ENCODE data around the gene KAZN.

Gene KAZN

DNA sequence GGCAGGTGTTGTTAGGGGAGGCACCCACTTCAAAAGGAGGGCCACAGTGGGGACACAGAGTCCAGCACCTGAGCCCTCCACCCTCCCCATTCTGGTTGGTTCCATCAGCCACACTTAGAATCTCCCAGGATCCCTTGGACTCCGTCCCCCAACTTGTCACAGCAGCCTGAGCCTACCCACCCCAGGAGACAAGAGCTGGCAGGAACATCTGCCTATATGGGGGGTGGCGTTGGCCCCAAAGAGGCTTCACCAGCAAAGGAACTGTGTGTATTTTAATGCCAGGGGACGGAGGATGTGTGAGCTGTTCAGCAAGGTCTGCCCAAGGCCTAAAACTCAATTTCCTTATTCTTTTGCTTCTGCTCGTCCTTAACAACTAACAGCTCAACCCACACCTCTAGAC, 468.7 kb downstream of the KAZN start:
- Histone ChIP-seq H3K4me1 (ENCODE audit: insufficient read depth, low read length, severe bottlenecking) (no peaks in the 10 kb centered on the region), H3K4me3 (ENCODE audit: low read depth, low read length, poor library complexity, severe bottlenecking) (no peak overlapping the region), H2AFZ (ENCODE audit: low read length) (no peak overlapping the region), H3F3A (ENCODE audit: insufficient read depth, low read length) (no peaks in the 10 kb centered on the region), H4K20me1 (ENCODE audit: insufficient read depth, low read length) (no peaks in the 10 kb centered on the region), H3K4me2 (ENCODE audit: low read length) (no peak overlapping the region), H3K36me3 (ENCODE audit: insufficient read depth, low read length) (no peaks in the 10 kb centered on the region), H3K9me2 (ENCODE audit: low read depth, low read length) (no peaks in the 10 kb centered on the region), H3K9ac (ENCODE audit: low read length) (no peak overlapping the region), H3K27ac (ENCODE audit: low read depth, low read length, poor library complexity, severe bottlenecking) (no peak overlapping the region), H3K79me2 (ENCODE audit: insufficient read depth, low read length) (no peaks in the 10 kb centered on the region), H3K27me3 (ENCODE audit: insufficient read depth, low read length) (no peaks in the 10 kb centered on the region), H3K9me3 (ENCODE audit: low read length) (no peaks in the 10 kb centered on the region)
- no peak for TF ChIP-seq EZH2 (IDR thresholded peaks at IDR 0.05; ENCODE audit: borderline replicate concordance, low read length)
- TF ChIP-seq, protein P1, sequence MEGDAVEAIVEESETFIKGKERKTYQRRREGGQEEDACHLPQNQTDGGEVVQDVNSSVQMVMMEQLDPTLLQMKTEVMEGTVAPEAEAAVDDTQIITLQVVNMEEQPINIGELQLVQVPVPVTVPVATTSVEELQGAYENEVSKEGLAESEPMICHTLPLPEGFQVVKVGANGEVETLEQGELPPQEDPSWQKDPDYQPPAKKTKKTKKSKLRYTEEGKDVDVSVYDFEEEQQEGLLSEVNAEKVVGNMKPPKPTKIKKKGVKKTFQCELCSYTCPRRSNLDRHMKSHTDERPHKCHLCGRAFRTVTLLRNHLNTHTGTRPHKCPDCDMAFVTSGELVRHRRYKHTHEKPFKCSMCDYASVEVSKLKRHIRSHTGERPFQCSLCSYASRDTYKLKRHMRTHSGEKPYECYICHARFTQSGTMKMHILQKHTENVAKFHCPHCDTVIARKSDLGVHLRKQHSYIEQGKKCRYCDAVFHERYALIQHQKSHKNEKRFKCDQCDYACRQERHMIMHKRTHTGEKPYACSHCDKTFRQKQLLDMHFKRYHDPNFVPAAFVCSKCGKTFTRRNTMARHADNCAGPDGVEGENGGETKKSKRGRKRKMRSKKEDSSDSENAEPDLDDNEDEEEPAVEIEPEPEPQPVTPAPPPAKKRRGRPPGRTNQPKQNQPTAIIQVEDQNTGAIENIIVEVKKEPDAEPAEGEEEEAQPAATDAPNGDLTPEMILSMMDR (IDR thresholded peaks at IDR 0.05; ENCODE audit: low read length): no peak

GRCh38 chr1:15068152-15068551, 469.7 kb downstream of the KAZN start:
- Histone ChIP-seq H2AFZ (ENCODE audit: low read length) (no peak overlapping the region), H3K27me3 (ENCODE audit: insufficient read depth, low read length) (no peaks in the 10 kb centered on the region), H3K36me3 (ENCODE audit: insufficient read depth, low read length) (no peaks in the 10 kb centered on the region), H4K20me1 (ENCODE audit: insufficient read depth, low read length) (no peaks in the 10 kb centered on the region), H3K27ac (ENCODE audit: low read depth, low read length, poor library complexity, severe bottlenecking) (no peak overlapping the region), H3K9me2 (ENCODE audit: low read depth, low read length) (no peaks in the 10 kb centered on the region), H3K9me3 (ENCODE audit: low read length) (no peaks in the 10 kb centered on the region), H3K4me2 (ENCODE audit: low read length) (no peak overlapping the region), H3K4me1 (ENCODE audit: insufficient read depth, low read length, severe bottlenecking) (no peaks in the 10 kb centered on the region), H3K4me3 (ENCODE audit: low read depth, low read length, poor library complexity, severe bottlenecking) (no peak overlapping the region), H3K79me2 (ENCODE audit: insufficient read depth, low read length) (no peaks in the 10 kb centered on the region), H3K9ac (ENCODE audit: low read length) (no peak overlapping the region), H3F3A (ENCODE audit: insufficient read depth, low read length) (no peaks in the 10 kb centered on the region)
- TF ChIP-seq EZH2 (IDR thresholded peaks at IDR 0.05; ENCODE audit: borderline replicate concordance, low read length): no peak
- TF ChIP-seq, protein P1 (IDR thresholded peaks at IDR 0.05; ENCODE audit: low read length): no peak

GRCh38 chr1:15068997-15069396, 470.5 kb downstream of the KAZN start:
- Histone ChIP-seq H3K36me3 (ENCODE audit: insufficient read depth, low read length) (no peaks in the 10 kb centered on the region), H3K27ac (ENCODE audit: low read depth, low read length, poor library complexity, severe bottlenecking) (no peak overlapping the region), H3K9me2 (ENCODE audit: low read depth, low read length) (no peaks in the 10 kb centered on the region), H3K4me2 (ENCODE audit: low read length) (no peak overlapping the region), H3K4me1 (ENCODE audit: insufficient read depth, low read length, severe bottlenecking) (no peaks in the 10 kb centered on the region), H4K20me1 (ENCODE audit: insufficient read depth, low read length) (no peaks in the 10 kb centered on the region), H3K27me3 (ENCODE audit: insufficient read depth, low read length) (no peaks in the 10 kb centered on the region), H2AFZ (ENCODE audit: low read length) (no peak overlapping the region), H3K9ac (ENCODE audit: low read length) (no peak overlapping the region), H3K9me3 (ENCODE audit: low read length) (no peaks in the 10 kb centered on the region), H3F3A (ENCODE audit: insufficient read depth, low read length) (no peaks in the 10 kb centered on the region), H3K4me3 (ENCODE audit: low read depth, low read length, poor library complexity, severe bottlenecking) (no peak overlapping the region), H3K79me2 (ENCODE audit: insufficient read depth, low read length) (no peaks in the 10 kb centered on the region)
- TF ChIP-seq EZH2 (IDR thresholded peaks at IDR 0.05; ENCODE audit: borderline replicate concordance, low read length): no peak
- TF ChIP-seq, protein P1 (IDR thresholded peaks at IDR 0.05; ENCODE audit: low read length): no peak
